Fibroblast of lung (primary cell): ENCODE measurements around the gene ADGRB3.

ENCODE experiments used
- CTCF ChIP-seq, 2 donors: IDR thresholded peaks in 1 of 2; conservative IDR thresholded peaks in 1 of 2; 1 replicate in 1 of 2; 2 replicates in 1 of 2; pipeline ENCODE4 v1.5.1; 2011 to 2012; ENCODE audit warnings: low read length in 2 of 2, control low read depth in 1 of 2, inconsistent platforms in 1 of 2, low read depth in 1 of 2, mild to moderate bottlenecking in 1 of 2
- EZH2 ChIP-seq: IDR thresholded peaks from 2 replicates; pipeline ENCODE4 v1.5.1; 2012; ENCODE audit warnings: low read length, control low read depth, mild to moderate bottlenecking; ENCODE audit errors: missing control alignments

GRCh38 chr6:69386426-69386825 is 751.3 kb downstream of the ADGRB3 start:
- TF ChIP-seq CTCF (conservative IDR thresholded peaks at IDR 0.05 in 1 of 2, IDR thresholded peaks at IDR 0.05 in 1 of 2; ENCODE audit: low read depth in 1 of 2, low read length in 2 of 2) (no peak), EZH2 (no peak)
